Cerebellar cortex (tissue), 1 donor: Measurements from ENCODE around the gene CCDC33.

Source experiments
- DNase-seq: peaks from one replicate; pipeline ENCODE4 v3.0.0-alpha.2; 2015; ENCODE audit warnings: low spot score

Gene CCDC33

GRCh38 chr15:74312445-74313007 is 76.4 kb downstream of the CCDC33 start:
- peak; percentile 74 for DNase-seq

- DNase-seq = no peak
Observed at GRCh38 chr15:74313889-74314288, 77.8 kb downstream of the CCDC33 start.

- DNase-seq = no peak
Observed at GRCh38 chr15:74314795-74315438, 78.8 kb downstream of the CCDC33 start.

DNA sequence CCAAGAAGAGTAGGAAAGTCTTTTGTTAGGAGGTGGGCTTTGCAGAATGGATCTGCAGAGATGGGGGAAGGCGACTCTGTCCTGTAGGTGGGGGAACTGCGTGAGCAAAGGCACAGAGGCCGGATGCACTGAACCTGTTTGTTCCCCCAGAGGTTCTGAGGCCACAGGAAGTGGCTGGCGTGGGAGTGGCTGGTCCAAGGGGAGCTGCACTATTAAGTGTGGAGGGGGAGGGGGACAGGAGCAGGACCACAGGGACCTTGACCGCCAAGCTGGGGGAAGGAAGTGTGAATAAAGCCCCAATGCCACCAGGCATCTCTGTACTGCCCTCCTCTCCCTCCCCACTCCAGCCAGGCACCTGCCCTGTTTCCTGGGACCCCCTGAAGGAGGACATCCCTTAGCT is 79.5 kb downstream of the CCDC33 start:
- no peak for DNase-seq

GRCh38 chr15:74316141-74316540 is 80.0 kb downstream of the CCDC33 start:
- no peak for DNase-seq

DNA sequence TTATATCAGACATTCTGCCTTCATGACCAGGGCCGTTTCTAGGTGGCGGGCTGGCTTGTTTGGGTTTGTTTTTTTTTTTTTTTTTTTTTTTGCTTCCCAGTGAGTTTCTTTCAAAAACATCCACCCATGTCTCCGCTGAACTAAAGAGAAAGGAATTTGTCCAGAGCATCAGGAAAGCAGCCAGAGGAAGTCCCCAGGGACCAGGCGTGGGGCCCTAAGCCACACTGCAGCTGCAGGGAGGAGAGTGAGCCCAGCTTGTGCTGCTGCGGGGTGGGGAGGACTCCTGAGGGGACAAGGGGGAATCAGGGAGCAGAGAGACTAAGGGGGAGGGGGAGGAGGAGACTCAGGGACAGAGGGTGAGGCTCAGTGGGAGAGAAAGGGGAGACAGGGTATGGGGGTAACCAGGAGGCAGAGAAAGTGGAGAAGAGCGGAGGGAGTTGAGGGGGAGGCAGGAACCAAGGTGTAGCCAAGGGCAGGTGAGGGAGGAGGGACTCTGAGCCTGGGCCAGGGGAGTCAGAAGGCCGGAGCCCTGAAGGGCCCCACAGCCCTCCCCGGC is 81.8 kb downstream of the CCDC33 start:
- DNase-seq = no peak

DNA sequence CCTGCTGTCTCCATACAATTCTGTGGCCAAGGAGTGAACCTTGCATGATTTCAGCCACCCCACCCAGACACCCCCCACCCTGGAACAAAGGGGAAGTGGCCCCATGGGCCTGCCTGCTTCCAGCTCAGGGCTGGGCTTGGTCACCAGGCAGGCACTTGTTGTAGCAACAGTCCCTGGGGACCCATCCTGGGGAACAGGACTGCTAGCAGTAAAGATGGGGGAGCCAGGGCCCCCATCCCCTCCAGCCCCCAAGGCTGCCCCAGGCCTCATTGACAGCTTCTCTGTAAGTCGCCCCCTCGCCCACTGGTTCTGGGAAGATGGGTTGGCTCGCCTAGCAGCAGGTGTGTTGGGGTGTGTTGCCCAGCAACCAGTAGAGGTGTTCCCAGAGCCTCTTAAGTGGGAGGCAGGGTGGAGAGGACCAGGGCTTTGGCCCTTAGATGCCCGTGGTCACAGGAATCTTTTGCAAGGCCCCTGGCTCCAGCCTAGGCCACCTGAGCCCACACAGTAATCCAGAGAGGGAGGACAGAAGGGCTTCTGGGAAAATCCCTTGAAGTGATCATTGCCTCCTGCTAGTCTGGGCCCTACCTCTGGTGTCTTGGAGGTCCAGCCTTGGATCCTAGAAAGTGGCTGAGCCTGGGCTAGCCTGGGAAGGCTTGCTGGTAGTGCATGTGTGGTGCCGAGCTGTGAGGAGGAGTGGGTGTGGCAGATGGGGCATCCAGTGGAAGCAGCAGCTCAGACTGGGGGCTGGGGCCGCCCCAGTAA is 82.4 kb downstream of the CCDC33 start:
- no peak for DNase-seq

- no peak for DNase-seq
Observed at GRCh38 chr15:74319138-74319460, 83.0 kb downstream of the CCDC33 start.

DNA sequence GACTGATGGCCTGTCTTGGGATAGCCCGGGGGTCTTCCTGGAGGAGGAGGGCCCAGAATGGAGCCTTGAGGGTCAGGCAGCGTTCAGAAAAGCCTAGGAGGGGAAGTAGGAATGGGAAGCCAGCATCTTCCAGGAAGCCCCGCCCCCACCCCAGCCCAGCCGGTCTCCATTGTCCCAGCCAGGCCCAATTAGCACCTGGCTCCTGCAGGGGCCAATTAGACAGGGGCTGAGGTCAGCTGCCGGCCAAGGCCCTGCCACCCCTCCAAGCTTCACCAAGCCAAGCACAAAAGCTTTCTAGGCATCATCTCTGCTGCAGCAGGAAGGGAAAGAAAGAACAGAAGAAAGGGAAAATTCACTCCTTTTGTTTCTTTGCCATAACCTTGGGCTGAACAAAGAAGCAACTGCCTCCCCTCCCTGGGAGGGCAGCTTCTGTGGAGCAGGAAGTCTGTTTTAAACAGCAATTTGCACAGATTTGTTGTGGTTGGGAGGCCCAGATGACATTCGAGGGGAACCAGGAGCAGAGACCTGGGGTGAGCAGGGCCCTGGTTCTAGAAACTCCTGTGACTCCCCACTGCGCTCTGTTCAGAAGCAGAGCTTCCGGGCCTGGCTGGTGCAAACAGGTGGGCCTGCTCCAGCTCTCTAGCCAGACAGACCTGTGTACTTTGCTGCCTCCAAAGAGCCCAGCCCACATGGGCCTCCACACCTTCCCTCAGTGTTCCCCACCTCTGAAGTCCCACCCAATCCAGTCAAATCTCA is 83.6 kb downstream of the CCDC33 start:
- no peak for DNase-seq

DNA sequence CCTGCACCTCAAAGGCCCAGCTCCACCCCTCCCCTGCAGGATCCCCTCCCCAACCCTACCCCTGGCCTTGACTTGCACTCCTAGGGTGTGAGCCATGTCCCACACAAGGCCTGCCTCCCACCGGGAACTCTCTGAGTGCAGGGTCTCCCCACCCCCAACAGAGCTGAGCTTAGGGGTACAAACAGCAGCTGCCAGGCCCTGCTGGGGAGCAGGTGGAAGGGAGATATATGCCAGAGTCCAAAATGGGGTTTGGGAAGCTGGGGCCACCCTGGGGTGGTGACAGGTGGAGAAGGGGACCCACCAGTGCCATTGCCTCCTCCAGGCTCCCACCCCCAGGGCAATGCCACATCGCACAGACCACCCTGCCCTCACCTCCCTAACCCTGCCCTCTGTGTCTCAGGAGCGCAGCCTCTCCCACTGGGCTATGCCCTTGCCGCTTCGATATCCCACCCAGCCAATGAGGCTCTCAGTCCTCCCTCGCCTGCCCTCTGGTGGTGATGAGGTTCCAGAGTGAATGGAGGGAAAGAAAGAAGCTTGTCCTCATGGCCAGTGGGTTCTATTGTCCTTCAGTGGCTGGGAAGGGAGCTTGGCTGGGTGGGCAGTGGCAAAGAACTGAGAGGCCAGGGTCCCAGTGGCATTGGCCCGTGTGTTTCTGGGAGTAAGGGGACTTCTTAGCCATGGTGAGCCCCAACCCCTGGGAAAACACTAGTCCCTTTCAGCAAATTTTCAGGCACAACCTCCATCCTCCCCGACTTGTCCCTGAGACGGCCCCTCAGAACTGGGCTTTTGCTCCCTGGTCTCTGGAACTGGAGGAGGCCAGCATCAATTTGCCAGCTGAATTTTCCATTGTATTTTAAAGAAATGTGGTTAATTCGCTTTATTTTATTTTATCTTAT is 84.5 kb downstream of the CCDC33 start:
- peak; percentile 53 for DNase-seq

GRCh38 chr15:74322558-74323180 is 86.5 kb downstream of the CCDC33 start:
- DNase-seq = peak; percentile 72

GRCh38 chr15:74324714-74325113 is 88.6 kb downstream of the CCDC33 start:
- no peak for DNase-seq

DNA sequence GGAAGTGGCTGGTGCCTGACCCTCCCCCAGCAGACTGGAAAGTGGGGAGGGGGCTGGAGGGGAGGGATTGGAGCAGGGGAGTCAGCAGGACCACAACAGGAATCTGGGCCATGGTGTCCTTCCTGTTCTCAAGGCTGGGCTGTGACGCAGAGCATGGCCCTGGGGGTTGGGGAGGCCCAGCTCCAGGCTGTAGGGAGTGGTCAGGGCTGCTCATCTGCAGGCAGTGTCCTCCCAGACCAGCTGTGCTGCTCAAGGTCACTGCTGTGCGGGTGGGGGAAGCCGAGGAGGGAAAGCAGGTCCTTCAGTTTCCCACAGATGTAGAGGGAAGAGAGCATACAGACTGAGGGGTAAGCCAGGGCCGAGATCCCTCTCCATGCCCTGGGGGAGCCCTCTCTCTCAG is 90.6 kb downstream of the CCDC33 start:
- no peak for DNase-seq

DNA sequence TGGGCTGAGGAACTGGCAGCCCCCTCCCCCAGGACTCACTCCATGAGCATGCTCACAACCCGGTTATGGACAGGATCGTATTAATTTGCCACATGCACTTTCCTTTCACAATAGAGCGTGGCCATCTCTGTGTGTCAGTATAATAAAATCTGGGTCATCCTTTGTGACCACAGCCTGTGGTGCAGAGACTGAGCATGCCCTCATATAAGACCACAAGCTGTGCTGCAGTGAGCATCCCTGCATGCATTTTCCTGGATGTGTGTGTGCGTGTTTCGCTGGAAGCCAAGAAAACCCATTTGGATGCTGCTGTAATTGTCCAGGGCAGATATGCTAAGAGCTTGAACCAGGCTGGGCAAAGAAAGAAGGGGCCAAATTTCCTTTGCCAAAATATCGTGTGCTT is 91.6 kb downstream of the CCDC33 start:
- peak; percentile 71 for DNase-seq

- peak; percentile 86 for DNase-seq
Observed at GRCh38 chr15:74328331-74329056, 92.4 kb downstream of the CCDC33 start.

GRCh38 chr15:74330861-74331408 is 94.8 kb downstream of the CCDC33 start:
- DNase-seq = no peak

GRCh38 chr15:74332011-74332410 is 95.9 kb downstream of the CCDC33 start:
- no peak for DNase-seq

DNA sequence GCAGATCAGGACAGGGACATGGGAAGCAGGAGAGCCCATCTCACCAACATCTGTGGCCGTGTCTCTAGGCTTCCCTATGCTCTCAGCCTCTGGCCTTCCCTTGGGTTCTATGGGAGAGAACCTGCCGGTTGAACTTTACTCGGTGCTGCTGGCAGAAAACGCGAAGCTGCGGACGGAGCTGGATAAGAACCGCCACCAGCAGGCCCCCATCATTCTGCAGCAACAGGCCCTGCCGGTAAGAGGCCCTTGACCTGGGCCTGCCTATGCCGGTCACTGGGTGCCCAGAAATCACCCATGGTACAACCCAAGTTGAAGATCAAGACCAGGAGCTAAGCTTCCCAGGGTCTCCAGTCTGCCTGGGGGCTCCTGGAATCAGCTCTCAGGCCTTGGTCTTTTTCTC is 96.5 kb downstream of the CCDC33 start:
- DNase-seq = no peak

DNA sequence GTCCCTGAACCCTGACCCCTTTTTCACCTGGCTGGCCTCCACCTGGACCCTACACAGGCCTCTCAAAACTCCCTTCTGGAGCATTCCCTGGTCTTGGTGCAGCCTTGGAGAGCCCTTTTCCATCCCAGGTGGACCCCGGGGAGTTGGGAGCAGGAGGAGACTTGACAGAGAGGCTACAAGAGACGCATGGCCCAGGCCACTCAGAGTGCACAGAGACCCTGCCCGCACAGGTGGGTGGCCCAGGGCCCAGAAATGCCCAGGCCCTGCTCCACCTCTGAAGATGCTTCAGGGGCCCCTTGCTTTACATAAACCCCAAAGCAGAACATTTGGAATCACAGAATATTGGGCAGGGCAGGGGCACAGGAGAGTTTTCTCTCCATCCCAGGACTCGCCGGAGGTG is 97.0 kb downstream of the CCDC33 start:
- no peak for DNase-seq

- DNase-seq = no peak
Observed at GRCh38 chr15:74333662-74334061, 97.5 kb downstream of the CCDC33 start.
